Type B pancreatic cell (in vitro differentiated cells): ENCODE results near the gene HK1. TPM values are rescaled to one million over a fixed set of nuclear protein-coding genes. Genes with fewer than 3 reads are reported as not detected.
A peak's percentile ranks its signal among the peaks of the same experiment; 100 is the strongest.

Experiments
- DNase-seq: peaks from one replicate; pipeline ENCODE4 v3.0.0; 2021; ENCODE audit warnings: mixed read lengths; ENCODE audit not compliant: unreplicated experiment; ENCODE audit errors: extremely low spot score
- H3K27ac Mint-ChIP-seq: 2 replicates; pipeline ENCODE4 v1.8.0; 2021; ENCODE audit warnings: mild to moderate bottlenecking, mixed read lengths
- H3K27me3 Mint-ChIP-seq: 2 replicates; pipeline ENCODE4 v1.8.0; 2021; ENCODE audit warnings: mixed read lengths
- H3K36me3 Mint-ChIP-seq: 2 replicates; pipeline ENCODE4 v1.8.0; 2021; ENCODE audit warnings: mixed read lengths
- H3K4me1 Mint-ChIP-seq: one replicate; pipeline ENCODE4 v1.8.0; 2021; ENCODE audit warnings: mixed read lengths; ENCODE audit not compliant: unreplicated experiment
- H3K4me3 Mint-ChIP-seq: 2 replicates; pipeline ENCODE4 v1.8.0; 2021; ENCODE audit warnings: mild to moderate bottlenecking, mixed read lengths
- H3K9me3 Mint-ChIP-seq: 2 replicates; pipeline ENCODE4 v1.8.0; 2021; ENCODE audit warnings: mixed read lengths
- total RNA-seq: library from RNA; stranded (reverse); gene quantifications from 2 replicates; pipeline ENCODE4 v1.2.1, GENCODE V29; 2021; ENCODE audit warnings: low replicate concordance
- TF ChIP-seq, protein P1 (sequence below): fragments of 200-600 bp; sonication (generic); conservative IDR thresholded peaks from 2 replicates; pipeline ENCODE4 v1.5.0; 2021; ENCODE audit warnings: antibody characterized with exemption, mild to moderate bottlenecking

Gene HK1
- total RNA-seq, 1 donor from 2014 or later, result 60.8 TPM

DNA sequence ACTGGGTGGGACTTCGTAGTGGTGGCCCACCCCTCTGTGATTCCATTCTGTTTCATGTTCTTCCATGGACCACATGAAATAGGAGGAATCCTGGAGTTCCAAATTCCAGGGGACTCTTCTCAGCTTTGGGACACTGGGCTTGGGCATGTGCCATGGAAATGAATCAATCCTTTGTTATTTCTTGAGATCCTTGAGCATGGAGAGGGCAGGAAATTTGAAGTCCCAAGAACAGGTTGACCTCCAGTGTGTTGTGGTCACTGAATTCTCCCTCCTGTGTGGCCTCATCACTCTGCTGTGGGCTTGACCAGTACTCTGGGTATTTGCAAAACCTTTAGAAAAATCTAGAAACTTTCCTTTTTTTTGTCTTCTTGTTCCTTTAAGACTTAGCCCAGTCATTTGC, 115.7 kb downstream of the HK1 start:
- H3K27me3 Mint-ChIP-seq, result no peaks in the 10 kb centered on the region
- no peak overlapping the region for H3K4me3 Mint-ChIP-seq
- no peaks in the 10 kb centered on the region for H3K9me3 Mint-ChIP-seq
- peaks cover 15% of the 10 kb centered on the region for H3K36me3 Mint-ChIP-seq
- TF ChIP-seq, protein P1, sequence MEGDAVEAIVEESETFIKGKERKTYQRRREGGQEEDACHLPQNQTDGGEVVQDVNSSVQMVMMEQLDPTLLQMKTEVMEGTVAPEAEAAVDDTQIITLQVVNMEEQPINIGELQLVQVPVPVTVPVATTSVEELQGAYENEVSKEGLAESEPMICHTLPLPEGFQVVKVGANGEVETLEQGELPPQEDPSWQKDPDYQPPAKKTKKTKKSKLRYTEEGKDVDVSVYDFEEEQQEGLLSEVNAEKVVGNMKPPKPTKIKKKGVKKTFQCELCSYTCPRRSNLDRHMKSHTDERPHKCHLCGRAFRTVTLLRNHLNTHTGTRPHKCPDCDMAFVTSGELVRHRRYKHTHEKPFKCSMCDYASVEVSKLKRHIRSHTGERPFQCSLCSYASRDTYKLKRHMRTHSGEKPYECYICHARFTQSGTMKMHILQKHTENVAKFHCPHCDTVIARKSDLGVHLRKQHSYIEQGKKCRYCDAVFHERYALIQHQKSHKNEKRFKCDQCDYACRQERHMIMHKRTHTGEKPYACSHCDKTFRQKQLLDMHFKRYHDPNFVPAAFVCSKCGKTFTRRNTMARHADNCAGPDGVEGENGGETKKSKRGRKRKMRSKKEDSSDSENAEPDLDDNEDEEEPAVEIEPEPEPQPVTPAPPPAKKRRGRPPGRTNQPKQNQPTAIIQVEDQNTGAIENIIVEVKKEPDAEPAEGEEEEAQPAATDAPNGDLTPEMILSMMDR, result no peak
- H3K4me1 Mint-ChIP-seq, result peaks cover 5% of the 10 kb centered on the region
- no peak for DNase-seq
- peak overlapping the region; percentile 17 for H3K27ac Mint-ChIP-seq

DNA sequence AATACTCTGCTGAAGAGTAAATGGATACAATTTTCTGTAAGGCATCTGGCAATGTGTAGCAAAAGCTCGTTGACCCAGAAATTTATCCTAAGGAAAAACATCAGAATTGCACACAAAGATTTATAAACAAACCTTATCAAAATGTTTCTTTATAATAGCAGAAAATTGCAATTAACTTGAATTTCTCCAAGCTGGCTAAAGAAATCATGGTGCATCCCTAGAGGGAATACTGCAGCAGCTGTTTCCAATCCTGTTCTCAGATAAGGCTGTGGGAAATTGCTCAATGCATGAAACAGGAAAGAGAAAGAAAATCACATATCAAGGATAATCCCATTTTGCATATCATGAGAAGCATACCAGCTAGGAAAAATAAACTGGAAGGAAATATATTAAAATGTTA, 119.7 kb downstream of the HK1 start:
- Mint-ChIP-seq H3K4me1 (no peaks in the 10 kb centered on the region), H3K9me3 (no peaks in the 10 kb centered on the region), H3K36me3 (peaks cover 11% of the 10 kb centered on the region), H3K4me3 (no peak overlapping the region), H3K27me3 (no peaks in the 10 kb centered on the region), H3K27ac (no peak overlapping the region)
- no peak for DNase-seq
- TF ChIP-seq, protein P1, result no peak

DNA sequence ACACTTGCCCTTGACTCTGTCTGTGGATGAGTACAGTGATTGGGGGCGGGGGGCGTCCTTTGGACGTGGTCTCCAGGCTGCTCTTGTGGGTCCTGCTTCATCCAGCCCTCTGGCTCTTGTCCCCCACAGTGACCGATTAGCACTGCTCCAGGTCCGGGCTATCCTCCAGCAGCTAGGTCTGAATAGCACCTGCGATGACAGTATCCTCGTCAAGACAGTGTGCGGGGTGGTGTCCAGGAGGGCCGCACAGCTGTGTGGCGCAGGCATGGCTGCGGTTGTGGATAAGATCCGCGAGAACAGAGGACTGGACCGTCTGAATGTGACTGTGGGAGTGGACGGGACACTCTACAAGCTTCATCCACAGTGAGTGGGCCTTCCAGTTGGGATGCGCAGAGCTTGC, 120.2 kb downstream of the HK1 start:
- Mint-ChIP-seq H3K27me3 (no peaks in the 10 kb centered on the region), H3K36me3 (peaks cover 12% of the 10 kb centered on the region), H3K9me3 (no peaks in the 10 kb centered on the region), H3K4me1 (no peaks in the 10 kb centered on the region), H3K4me3 (no peak overlapping the region), H3K27ac (no peak overlapping the region)
- TF ChIP-seq, protein P1, result no peak
- no peak for DNase-seq

DNA sequence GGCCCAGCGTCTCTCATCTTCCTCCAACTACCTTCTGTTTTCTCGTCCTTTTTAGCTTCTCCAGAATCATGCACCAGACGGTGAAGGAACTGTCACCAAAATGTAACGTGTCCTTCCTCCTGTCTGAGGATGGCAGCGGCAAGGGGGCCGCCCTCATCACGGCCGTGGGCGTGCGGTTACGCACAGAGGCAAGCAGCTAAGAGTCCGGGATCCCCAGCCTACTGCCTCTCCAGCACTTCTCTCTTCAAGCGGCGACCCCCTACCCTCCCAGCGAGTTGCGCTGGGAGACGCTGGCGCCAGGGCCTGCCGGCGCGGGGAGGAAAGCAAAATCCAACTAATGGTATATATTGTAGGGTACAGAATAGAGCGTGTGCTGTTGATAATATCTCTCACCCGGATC, 122.6 kb downstream of the HK1 start:
- Mint-ChIP-seq H3K36me3 (peaks cover 17% of the 10 kb centered on the region), H3K9me3 (no peaks in the 10 kb centered on the region), H3K4me1 (no peaks in the 10 kb centered on the region), H3K4me3 (no peak overlapping the region), H3K27me3 (no peaks in the 10 kb centered on the region), H3K27ac (no peak overlapping the region)
- no peak for DNase-seq
- TF ChIP-seq, protein P1, result no peak

DNA sequence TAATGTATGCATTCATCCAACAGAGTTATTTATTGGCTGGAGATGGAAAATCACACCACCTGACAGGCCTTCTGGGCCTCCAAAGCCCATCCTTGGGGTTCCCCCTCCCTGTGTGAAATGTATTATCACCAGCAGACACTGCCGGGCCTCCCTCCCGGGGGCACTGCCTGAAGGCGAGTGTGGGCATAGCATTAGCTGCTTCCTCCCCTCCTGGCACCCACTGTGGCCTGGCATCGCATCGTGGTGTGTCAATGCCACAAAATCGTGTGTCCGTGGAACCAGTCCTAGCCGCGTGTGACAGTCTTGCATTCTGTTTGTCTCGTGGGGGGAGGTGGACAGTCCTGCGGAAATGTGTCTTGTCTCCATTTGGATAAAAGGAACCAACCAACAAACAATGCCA, 123.1 kb downstream of the HK1 start:
- DNase-seq, result no peak
- Mint-ChIP-seq H3K9me3 (no peaks in the 10 kb centered on the region), H3K4me1 (peaks cover under 1% of the 10 kb centered on the region), H3K27ac (no peak overlapping the region), H3K36me3 (peaks cover 17% of the 10 kb centered on the region), H3K27me3 (no peaks in the 10 kb centered on the region), H3K4me3 (no peak overlapping the region)
- TF ChIP-seq, protein P1, result no peak

DNA sequence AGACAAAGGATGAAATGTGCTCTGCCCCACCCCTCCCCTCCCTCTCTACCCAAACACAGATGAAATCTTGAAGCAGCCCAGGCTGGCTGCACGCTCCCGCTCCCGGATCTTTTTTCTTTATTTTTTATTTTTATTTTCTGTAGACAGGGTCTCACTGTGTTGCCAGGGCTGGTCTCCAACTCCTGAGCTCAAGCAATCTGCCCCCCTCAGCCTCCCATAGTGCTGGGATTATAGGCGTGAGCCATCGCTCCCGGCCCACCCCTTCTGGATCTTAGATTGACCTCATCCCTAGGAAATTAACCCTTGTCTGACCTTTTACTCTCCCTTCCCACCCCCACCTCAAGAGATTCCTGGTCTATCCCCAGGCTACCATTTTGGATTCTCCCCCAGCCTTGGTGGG, 124.1 kb downstream of the HK1 start:
- H3K27me3 Mint-ChIP-seq, result no peaks in the 10 kb centered on the region
- no peak overlapping the region for H3K27ac Mint-ChIP-seq
- no peak overlapping the region for H3K4me3 Mint-ChIP-seq
- DNase-seq, result no peak
- H3K9me3 Mint-ChIP-seq, result no peaks in the 10 kb centered on the region
- peaks cover 17% of the 10 kb centered on the region for H3K36me3 Mint-ChIP-seq
- TF ChIP-seq, protein P1, result no peak
- H3K4me1 Mint-ChIP-seq, result peaks cover 5% of the 10 kb centered on the region
